Naive B cell (primary cell): ENCODE results near the gene CDRT15L2. TPM values are rescaled to one million over a fixed set of nuclear protein-coding genes. Genes with fewer than 3 reads are reported as not detected.
"Not testable (repeated sequence)": the region's sequence is repeated elsewhere in the genome, so short reads cannot be mapped to it uniquely, and the experiment has no call there.

ENCODE experiments used
- ATAC-seq, 2 donors: fragments of 150-1000 bp; cut with Tn5 transposase; 2 replicates each; pipeline ENCODE4 v1.10.0; 2021; ENCODE audit warnings: low read depth in 2 of 2, mild to moderate bottlenecking in 2 of 2, moderate library complexity in 2 of 2
- DNase-seq: peaks from one replicate; pipeline ENCODE4 v3.0.0; 2022
- H3K27ac Mint-ChIP-seq, 6 donors: one replicate each; pipeline ENCODE4 v1.8.0; 2020 to 2022; ENCODE audit warnings: mild to moderate bottlenecking in 6 of 6, mixed read lengths in 6 of 6, moderate library complexity in 5 of 6, inconsistent platforms in 2 of 6
- H3K27me3 Mint-ChIP-seq, 3 donors: one replicate each; pipeline ENCODE4 v1.8.0; 2021 to 2022; ENCODE audit warnings: mixed read lengths in 3 of 3, mild to moderate bottlenecking in 1 of 3
- H3K36me3 Mint-ChIP-seq, 2 donors: one replicate each; pipeline ENCODE4 v1.8.0; 2020 to 2022; ENCODE audit warnings: mixed read lengths in 2 of 2, inconsistent platforms in 1 of 2, mild to moderate bottlenecking in 1 of 2
- H3K4me1 Mint-ChIP-seq, 3 donors: one replicate each; pipeline ENCODE4 v1.8.0; 2020 to 2022; ENCODE audit warnings: mixed read lengths in 3 of 3, inconsistent platforms in 1 of 3, mild to moderate bottlenecking in 1 of 3, moderate library complexity in 1 of 3
- H3K4me3 Mint-ChIP-seq, 8 donors: one replicate each; pipeline ENCODE4 v1.8.0; 2020 to 2022; ENCODE audit warnings: mild to moderate bottlenecking in 8 of 8, mixed read lengths in 8 of 8, moderate library complexity in 8 of 8, inconsistent platforms in 2 of 8
- H3K9me3 Mint-ChIP-seq, 7 donors: one replicate each; pipeline ENCODE4 v1.8.0; 2020 to 2022; ENCODE audit warnings: mixed read lengths in 7 of 7, mild to moderate bottlenecking in 5 of 7, inconsistent platforms in 2 of 7, moderate library complexity in 1 of 7
- polyA plus RNA-seq, 6 donors: library from polyadenylated mRNA; unstranded; fragments of 300-500 nt; fragmentation: Illumina TruSeq; gene quantifications; one replicate each; pipeline ENCODE4 v1.2.3, GENCODE V29; 2021; ENCODE audit warnings: low read depth in 6 of 6

CDRT15L2 gene
- polyA plus RNA-seq, 6 donors from 2014 or later: not detected

DNA sequence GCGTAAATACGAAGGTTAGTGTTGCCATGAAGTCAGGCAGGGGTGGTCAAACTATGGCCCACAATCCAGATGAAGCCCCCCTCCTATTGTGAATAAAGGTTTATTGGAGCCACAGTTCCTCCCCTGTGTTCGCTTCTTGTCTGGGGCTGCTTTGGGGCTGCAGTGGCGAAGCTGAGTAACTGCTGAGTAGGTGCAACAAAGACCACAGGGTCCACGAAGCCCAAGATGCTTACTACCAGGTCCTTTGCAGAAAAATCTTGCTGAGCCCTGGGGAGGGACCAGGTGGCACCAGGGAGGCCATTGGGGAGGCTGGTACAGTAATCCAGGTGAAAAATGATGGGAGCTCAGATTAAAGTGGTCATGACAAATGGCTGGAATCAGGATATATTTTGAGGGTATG is 21.4 kb upstream of the CDRT15L2 start:
- Mint-ChIP-seq H3K27ac (peak overlapping the region in 1 of 6 donors; percentile 33), H3K4me1 (peaks cover 0 to 12% (median 6%) of the 10 kb centered on the region in 3 donors), H3K27me3 (peaks cover 0 to 16% (median 14%) of the 10 kb centered on the region in 3 donors)
- not testable (repeated sequence) for ATAC-seq, DNase-seq, H3K9me3 Mint-ChIP-seq, H3K36me3 Mint-ChIP-seq, H3K4me3 Mint-ChIP-seq

DNA sequence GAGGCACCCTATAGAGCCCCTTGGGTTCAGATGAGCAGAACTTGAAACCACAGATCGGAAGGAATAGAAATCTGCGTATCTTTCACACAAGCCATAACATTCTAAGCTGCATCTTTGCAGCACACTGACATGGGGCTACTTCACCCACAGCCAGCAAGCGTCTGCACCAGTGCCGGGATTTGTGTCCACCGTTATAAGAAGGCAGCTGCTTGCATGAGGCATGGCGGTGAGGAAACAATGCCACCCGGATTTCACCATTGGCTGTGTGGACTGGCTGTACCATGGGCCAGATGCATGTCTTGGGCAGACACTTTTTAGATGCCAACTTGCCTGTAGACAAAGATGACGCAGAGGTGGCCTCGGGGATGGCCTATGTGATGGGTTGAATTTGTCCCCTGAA is 20.5 kb upstream of the CDRT15L2 start:
- H3K27me3 Mint-ChIP-seq, H3K4me3 Mint-ChIP-seq, H3K36me3 Mint-ChIP-seq, DNase-seq, H3K9me3 Mint-ChIP-seq, H3K27ac Mint-ChIP-seq, ATAC-seq: not testable (repeated sequence)
- peaks cover 0 to 12% (median 6%) of the 10 kb centered on the region in 3 donors for H3K4me1 Mint-ChIP-seq

DNA sequence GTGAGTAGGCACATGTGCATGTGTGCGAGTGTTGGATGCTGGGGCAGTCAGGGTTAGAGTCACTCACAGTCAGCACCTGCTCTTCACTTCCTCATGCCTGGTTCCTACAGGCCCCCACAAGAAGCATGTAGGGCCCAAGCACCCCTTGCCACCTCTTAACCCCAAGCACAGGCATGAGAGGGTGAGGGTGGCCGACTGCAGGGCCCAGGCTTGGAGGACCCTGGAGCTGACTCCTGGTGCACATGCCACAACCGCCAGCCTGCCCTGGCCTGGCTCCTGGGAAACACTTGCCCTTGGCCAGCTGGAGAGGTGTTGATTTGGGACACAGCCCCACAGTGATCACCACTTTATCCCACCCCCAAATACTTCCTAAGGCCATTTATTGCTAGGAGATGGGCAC is 16.9 kb upstream of the CDRT15L2 start:
- no peaks in the 10 kb centered on the region for H3K4me1 Mint-ChIP-seq
- no peak overlapping the region for H3K4me3 Mint-ChIP-seq
- no peak for ATAC-seq
- H3K27ac Mint-ChIP-seq: no peak overlapping the region
- peaks cover 0 to 19% (median 5%) of the 10 kb centered on the region in 3 donors for H3K27me3 Mint-ChIP-seq
- no peak for DNase-seq
- peaks cover 0 to 3% (median 0%) of the 10 kb centered on the region in 7 donors for H3K9me3 Mint-ChIP-seq
- no peaks in the 10 kb centered on the region for H3K36me3 Mint-ChIP-seq

DNA sequence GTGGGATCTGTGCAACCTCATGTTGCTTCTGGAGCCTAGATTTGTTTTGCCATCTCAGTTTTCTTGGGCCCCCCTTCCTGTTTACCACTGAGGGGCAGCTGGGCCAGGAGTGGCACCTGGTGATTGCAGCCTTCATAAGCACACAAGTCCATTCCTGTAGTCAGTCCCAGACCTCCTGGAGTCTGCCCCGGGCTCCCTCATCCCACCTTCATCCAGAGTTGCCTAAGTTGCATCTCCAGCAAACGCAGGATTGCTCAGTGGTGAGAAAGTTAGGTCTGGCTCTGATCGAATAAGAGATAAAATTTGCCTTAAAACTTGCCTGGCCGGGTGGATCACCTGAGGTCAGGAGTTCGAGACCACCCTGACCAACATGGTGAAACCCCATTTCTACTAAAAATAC is 14.3 kb upstream of the CDRT15L2 start:
- H3K27me3 Mint-ChIP-seq: peaks cover 0 to 15% (median 5%) of the 10 kb centered on the region in 3 donors
- not testable (repeated sequence) for H3K36me3 Mint-ChIP-seq, H3K4me1 Mint-ChIP-seq, H3K9me3 Mint-ChIP-seq, ATAC-seq, DNase-seq
- peak overlapping the region in 1 of 6 donors; percentile 71 for H3K27ac Mint-ChIP-seq
- peak overlapping the region in 1 of 8 donors; percentile 56 for H3K4me3 Mint-ChIP-seq

DNA sequence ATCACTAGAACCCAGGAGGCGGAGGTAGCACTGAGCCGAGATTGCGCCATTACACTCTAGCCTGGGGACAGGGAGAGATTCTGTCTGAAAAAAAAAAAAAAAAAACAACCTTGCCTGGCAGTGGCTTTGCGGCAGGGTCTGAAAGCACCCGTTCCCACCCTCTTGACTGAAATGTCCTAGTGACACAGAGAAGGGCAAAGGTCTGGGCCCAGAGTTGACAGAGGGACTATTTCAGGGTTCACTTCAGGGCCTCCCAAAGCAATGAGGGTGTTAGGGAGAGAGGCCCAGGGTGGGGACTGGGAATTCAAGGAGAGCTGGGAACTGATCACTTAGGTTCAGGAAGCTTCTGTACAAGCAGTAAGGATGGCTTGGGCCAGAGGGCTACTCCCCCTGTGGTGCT is 13.8 kb upstream of the CDRT15L2 start:
- H3K27me3 Mint-ChIP-seq: peaks cover 0 to 15% (median 5%) of the 10 kb centered on the region in 3 donors
- no peaks in the 10 kb centered on the region for H3K36me3 Mint-ChIP-seq
- H3K9me3 Mint-ChIP-seq: peaks cover 0 to 4% (median 0%) of the 10 kb centered on the region in 7 donors
- DNase-seq: no peak
- ATAC-seq: no peak
- H3K4me3 Mint-ChIP-seq: no peak overlapping the region
- no peaks in the 10 kb centered on the region for H3K4me1 Mint-ChIP-seq
- H3K27ac Mint-ChIP-seq: peak overlapping the region in 1 of 6 donors; percentile 71

DNA sequence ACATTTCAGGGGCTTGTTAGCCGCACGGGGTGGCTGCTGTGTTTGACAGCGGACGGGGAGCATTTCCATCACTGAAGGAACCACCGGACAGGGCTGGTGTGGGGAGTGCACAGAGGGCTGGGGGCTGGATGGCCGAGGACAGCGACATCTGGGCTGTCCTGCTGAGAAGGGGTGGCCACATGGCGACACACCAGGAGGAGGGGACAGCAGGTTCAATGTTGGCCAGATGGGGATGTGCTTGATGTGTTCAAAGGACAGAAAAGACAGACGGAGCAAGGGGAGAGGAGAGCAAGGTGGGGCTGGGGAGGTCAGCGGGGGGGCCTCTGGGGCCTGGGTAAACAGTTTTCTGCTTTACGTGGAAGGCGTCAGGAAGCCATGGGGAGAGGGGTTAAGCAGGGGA is 12.8 kb upstream of the CDRT15L2 start:
- not testable (repeated sequence) for DNase-seq, H3K36me3 Mint-ChIP-seq
- peaks cover 0 to 15% (median 0%) of the 10 kb centered on the region in 3 donors for H3K27me3 Mint-ChIP-seq

DNA sequence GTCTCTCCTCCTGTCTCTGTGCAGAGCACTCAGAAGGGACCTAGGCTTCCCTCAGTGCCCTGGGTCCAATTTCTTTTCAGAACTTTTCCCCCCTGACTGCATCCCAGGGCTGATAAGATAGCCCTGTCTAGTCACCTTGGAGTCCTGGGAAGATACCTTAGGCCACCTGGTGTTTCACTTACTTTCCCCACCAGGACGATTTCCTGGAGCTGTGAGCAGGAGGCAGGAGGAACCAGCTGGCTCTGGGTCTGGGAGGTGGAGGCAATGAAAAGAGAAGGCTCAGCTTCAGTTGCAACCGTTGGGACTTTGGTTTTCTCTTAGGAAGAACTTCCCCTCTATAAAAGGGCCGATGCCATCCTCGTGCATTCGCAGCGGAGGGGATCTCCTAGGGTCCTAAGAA is 12.1 kb upstream of the CDRT15L2 start:
- not testable (repeated sequence) for ATAC-seq, H3K4me1 Mint-ChIP-seq, H3K4me3 Mint-ChIP-seq, H3K9me3 Mint-ChIP-seq, H3K36me3 Mint-ChIP-seq, DNase-seq
- Mint-ChIP-seq H3K27ac (peak overlapping the region in 1 of 6 donors; percentile 50), H3K27me3 (peaks cover 0 to 15% (median 0%) of the 10 kb centered on the region in 3 donors)

More for the DNA sequence above, 12.8 kb upstream of the CDRT15L2 start:
- not testable (repeated sequence) for ATAC-seq, H3K9me3 Mint-ChIP-seq, H3K4me3 Mint-ChIP-seq, H3K4me1 Mint-ChIP-seq
- H3K27ac Mint-ChIP-seq: peak overlapping the region in 1 of 6 donors; percentile 80

DNA sequence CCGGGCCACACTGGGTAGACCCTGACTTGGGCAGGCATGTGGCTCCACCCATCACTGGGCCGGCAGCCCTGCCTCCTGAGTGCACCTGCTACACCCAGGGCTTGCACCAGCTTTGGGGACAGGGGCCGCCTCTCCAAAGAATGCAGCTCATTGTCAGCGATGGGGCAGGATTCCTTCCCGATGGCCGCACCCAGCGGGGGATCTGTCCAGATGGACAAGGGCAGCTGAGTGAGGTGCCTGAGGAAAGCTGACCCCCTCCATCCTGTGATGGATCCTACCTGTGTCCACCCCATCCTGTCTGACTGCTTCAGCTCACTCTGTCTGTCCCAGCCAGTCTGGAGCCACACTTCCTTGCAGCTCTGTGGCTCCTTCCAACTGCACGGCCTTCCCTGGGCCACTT is 10.9 kb upstream of the CDRT15L2 start:
- H3K4me1 Mint-ChIP-seq, H3K36me3 Mint-ChIP-seq: not testable (repeated sequence)

DNA sequence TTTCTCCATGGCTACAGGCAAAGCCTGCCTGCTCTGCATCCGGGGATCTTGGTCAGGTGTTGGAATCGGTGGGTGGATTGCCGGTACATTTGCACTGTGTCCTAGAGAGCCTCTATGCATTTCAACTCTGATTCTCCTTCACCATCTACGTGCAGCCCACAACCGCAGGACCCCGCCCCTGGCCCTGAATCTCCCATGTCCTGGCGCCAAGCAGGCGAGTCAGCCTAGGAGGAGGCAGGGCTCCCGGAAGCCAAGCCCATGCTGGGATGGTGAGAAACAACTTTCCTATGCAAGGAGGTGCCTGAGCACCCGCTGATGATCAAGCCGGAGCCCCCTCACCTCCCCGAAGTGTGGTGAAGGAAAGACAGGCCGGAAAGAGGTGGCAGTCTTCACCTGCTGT is 7.9 kb upstream of the CDRT15L2 start:
- H3K36me3 Mint-ChIP-seq, H3K9me3 Mint-ChIP-seq, H3K4me3 Mint-ChIP-seq, H3K4me1 Mint-ChIP-seq, ATAC-seq, DNase-seq, H3K27ac Mint-ChIP-seq: not testable (repeated sequence)
- peaks cover 0 to 12% (median 0%) of the 10 kb centered on the region in 3 donors for H3K27me3 Mint-ChIP-seq

More for the DNA sequence above, 10.9 kb upstream of the CDRT15L2 start:
- Mint-ChIP-seq H3K4me3 (peak overlapping the region in 1 of 8 donors; percentile 67), H3K27me3 (peaks cover 0 to 15% (median 0%) of the 10 kb centered on the region in 3 donors), H3K27ac (peak overlapping the region in 1 of 6 donors; percentile 71)
- not testable (repeated sequence) for H3K9me3 Mint-ChIP-seq, ATAC-seq, DNase-seq

DNA sequence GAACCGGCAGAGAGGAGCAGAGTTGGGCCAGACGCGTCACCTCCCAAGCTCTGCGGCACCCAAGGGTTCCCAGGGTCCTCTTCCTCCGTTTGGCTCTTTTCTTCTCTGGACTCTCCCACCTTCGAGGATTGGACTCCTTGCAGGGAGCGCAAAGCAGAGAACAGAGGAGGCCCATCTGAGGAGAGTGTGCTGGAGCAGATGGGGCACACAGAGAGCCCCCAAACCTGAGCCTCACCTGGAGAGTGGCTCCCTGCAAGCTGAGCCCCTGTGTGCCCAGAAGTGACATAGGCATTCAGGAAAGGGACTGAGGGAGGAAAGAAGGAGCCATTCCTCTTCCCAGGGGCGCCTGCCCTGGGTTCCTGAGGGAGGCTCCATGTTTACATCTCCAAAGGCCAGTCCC is 6.3 kb upstream of the CDRT15L2 start:
- ATAC-seq, H3K36me3 Mint-ChIP-seq, H3K9me3 Mint-ChIP-seq, DNase-seq, H3K4me1 Mint-ChIP-seq, H3K27ac Mint-ChIP-seq, H3K27me3 Mint-ChIP-seq: not testable (repeated sequence)
- peak overlapping the region in 1 of 8 donors; percentile 29 for H3K4me3 Mint-ChIP-seq

DNA sequence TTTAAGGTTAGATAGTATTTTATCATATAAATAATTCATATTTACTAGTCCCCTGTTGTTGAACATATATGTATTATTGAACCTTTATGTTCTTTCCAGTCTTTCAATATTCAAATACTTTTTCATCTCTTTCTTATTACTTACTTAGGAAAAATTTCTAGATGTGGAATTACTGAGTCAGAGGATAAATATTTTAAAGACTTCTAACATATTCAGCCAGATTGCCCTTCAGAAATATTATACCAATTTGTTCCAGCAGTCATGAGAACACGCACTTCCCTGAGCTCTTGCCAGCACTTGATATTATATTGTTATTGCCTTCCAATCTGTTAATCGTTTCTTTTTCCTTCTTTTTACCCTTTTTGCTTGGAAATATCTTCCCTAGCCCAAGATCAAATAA is 4.5 kb upstream of the CDRT15L2 start:
- not testable (repeated sequence) for H3K27me3 Mint-ChIP-seq, H3K4me1 Mint-ChIP-seq, H3K36me3 Mint-ChIP-seq, H3K9me3 Mint-ChIP-seq, H3K27ac Mint-ChIP-seq, H3K4me3 Mint-ChIP-seq, DNase-seq, ATAC-seq

DNA sequence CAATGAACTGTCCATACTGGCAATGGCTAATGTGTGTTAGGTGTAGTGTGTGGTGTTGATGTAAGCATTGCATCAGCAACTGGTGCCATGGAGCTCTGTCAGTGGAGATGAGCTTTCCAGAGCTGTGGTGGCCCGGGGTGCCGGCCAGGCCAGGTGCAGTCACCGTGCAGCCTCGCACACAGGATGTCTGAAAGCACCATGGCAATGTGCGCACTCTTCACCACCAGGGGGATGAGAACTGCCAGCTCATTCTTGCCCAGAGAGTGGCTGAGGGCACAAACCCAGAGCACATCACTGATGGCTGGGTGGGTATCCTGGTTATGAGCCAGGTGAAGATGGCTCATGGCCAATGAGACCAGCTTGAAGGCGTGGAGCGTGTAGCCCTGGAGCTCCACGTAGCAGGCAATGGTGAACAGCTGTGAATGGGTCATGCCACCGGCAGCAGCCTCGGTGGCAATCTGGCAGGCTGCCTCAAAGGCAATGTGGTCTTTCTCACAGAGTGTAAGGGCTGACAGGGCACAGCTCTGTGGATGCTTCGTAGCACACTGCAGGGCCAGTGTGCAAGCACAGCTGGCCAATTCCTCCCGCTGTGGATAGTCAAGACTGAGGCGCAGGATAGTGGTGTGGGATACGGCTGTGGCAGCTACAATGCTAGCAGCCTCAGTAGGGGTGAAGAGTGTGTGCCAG is 4.5 kb downstream of the CDRT15L2 start:
- peaks cover 0 to 16% (median 4%) of the 10 kb centered on the region in 3 donors for H3K27me3 Mint-ChIP-seq
- ATAC-seq, H3K4me3 Mint-ChIP-seq, H3K4me1 Mint-ChIP-seq, H3K9me3 Mint-ChIP-seq, H3K36me3 Mint-ChIP-seq, DNase-seq, H3K27ac Mint-ChIP-seq: not testable (repeated sequence)

DNA sequence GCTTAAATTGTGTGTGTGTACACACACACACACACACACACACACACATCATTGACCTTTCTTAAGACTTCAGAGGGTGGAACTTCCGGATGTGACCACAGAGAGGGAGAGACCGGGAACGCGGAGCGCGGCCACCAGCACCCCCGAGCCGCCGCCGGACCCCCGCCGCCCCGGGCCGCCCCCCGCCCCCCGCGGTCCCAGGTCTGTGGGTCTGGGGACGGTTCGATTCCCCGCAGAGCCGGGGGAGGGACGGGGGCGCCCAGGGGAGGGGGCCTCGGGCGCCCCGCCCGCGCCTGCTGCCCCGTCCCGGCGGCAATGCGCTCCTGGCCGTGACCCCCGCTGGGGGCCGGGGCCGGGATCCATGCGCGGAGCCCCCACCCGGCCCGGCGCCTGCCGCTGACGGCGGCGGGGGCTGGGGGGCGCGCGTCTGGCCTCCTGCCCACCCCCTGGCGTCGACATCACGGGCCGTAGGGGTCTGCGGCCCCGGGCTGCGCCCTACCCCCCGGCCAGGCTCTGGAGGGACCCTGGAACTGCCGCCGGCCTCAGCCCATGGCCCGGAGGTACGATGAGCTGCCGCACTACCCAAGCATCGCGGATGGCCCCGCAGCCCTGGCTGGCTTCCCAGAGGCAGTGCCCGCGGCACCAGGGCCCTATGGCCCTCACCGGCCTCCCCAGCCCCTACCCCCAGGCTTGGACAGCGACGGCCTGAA is 9.4 kb downstream of the CDRT15L2 start:
- H3K36me3 Mint-ChIP-seq, DNase-seq: not testable (repeated sequence)
- H3K4me3 Mint-ChIP-seq: peak overlapping the region in 2 of 8 donors; percentile 40 to 42

DNA sequence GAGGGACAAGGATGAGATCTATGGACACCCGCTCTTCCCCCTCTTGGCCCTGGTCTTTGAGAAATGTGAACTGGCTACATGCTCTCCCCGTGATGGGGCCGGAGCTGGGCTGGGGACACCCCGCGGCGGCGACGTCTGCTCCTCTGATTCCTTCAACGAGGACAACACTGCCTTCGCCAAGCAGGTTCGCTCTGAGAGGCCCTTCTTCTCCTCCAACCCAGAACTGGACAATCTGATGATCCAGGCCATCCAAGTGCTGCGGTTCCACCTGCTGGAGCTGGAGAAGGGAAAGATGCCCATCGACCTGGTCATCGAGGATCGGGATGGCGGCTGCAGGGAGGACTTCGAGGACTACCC is 9.9 kb downstream of the CDRT15L2 start:
- H3K4me1 Mint-ChIP-seq, DNase-seq, ATAC-seq, H3K9me3 Mint-ChIP-seq, H3K27ac Mint-ChIP-seq, H3K36me3 Mint-ChIP-seq: not testable (repeated sequence)
- Mint-ChIP-seq H3K27me3 (peaks cover 0 to 16% (median 4%) of the 10 kb centered on the region in 3 donors), H3K4me3 (peak overlapping the region in 1 of 8 donors; percentile 23)

More for the DNA sequence above, 9.4 kb downstream of the CDRT15L2 start:
- not testable (repeated sequence) for H3K4me1 Mint-ChIP-seq, ATAC-seq, H3K27ac Mint-ChIP-seq, H3K9me3 Mint-ChIP-seq
- H3K27me3 Mint-ChIP-seq: peaks cover 0 to 16% (median 4%) of the 10 kb centered on the region in 3 donors
